GM12878 (cell line): ENCODE data around the gene TPK1. TPM values are rescaled to one million over a fixed set of nuclear protein-coding genes. Genes with fewer than 3 reads are reported as not detected.

ENCODE experiments used
- ATAC-seq: fragments of 200-7000 bp; cut with Tn5 transposase; 3 replicates; pipeline ENCODE4 v1.9.1; 2020; ENCODE audit warnings: mild to moderate bottlenecking, moderate library complexity
- BruUV-seq: library from RNA; stranded (reverse); fragments of 400-500 nt; replicated peaks from 2 replicates; lab custom pipeline; 2021; lab: Mats Ljungman, UMichigan
- CTCF ChIA-PET: fragments of 300-600 bp; sonication (Branson Sonifier 250); formaldehyde crosslinking; extraction: SDS; loops from one replicate; lab custom pipeline; 2021; ENCODE audit warnings: inconsistent platforms; lab: Yijun Ruan, JAX
- POLR2A ChIA-PET: fragments of 350-600 bp; formaldehyde crosslinking; extraction: SDS; loops from one replicate; lab custom pipeline; 2021; ENCODE audit warnings: inconsistent platforms; lab: Charles Lee
- RAD21 ChIA-PET: fragments of 300-600 bp; sonication (Branson Sonifier 250); formaldehyde crosslinking; loops from one replicate; lab custom pipeline; 2023; ENCODE audit warnings: antibody characterized with exemption; ENCODE audit not compliant: unreplicated experiment; lab: Charles Lee
- SMC1A ChIA-PET: fragments of 300-600 bp; sonication (Branson Sonifier 250); formaldehyde crosslinking; loops from one replicate; lab custom pipeline; 2023; ENCODE audit not compliant: unreplicated experiment, uncharacterized antibody; lab: Charles Lee
- DNase-seq: peaks from one replicate; pipeline ENCODE4 v3.0.0-alpha.2; 2011; ENCODE audit warnings: low read depth, low spot score
- FAIRE-seq: peaks from 3 replicates; lab custom pipeline; 2011; peaks lifted over from hg19 to GRCh38; lab: Jason Lieb, UNC
- H2AFZ ChIP-seq: 2 replicates; pipeline ENCODE4 v1.6.0; 2011; ENCODE audit warnings: low read depth, low read length, control low read depth; ENCODE audit not compliant: control insufficient read depth
- H3K27ac ChIP-seq: 2 replicates; pipeline ENCODE4 v1.5.1; 2011; ENCODE audit warnings: control low read depth; ENCODE audit not compliant: control insufficient read depth, insufficient read depth
- H3K27me3 ChIP-seq, 2 experiments: replicated peaks in 1 of 2; 2 replicates each; pipeline versions ENCODE4 v1.6.0 to v1.6.1; 2011; ENCODE audit warnings: low read length in 1 of 2; ENCODE audit not compliant: control insufficient read depth in 2 of 2, insufficient read depth in 2 of 2
- H3K36me3 ChIP-seq, 2 experiments: 2 replicates each; pipeline ENCODE4 v1.5.1; 2011; ENCODE audit warnings: low read length in 1 of 2; ENCODE audit not compliant: control insufficient read depth in 2 of 2, insufficient read depth in 2 of 2
- H3K4me1 ChIP-seq: 2 replicates; pipeline ENCODE4 v1.6.1; 2011; ENCODE audit warnings: mild to moderate bottlenecking, low read length, moderate library complexity, mixed read lengths; ENCODE audit not compliant: control insufficient read depth, insufficient read depth
- H3K4me2 ChIP-seq: 2 replicates; pipeline ENCODE4 v1.6.0; 2011; ENCODE audit warnings: control low read depth; ENCODE audit not compliant: control insufficient read depth, insufficient read depth
- H3K4me3 ChIP-seq: fragments of 200-600 bp; sonication (generic); 2 replicates; pipeline ENCODE4 v1.5.1; 2016
- H3K79me2 ChIP-seq: 2 replicates; pipeline ENCODE4 v1.6.0; 2011; ENCODE audit warnings: low read length; ENCODE audit not compliant: control insufficient read depth, insufficient read depth
- H3K9ac ChIP-seq: 2 replicates; pipeline ENCODE4 v1.8.0; 2011; ENCODE audit warnings: low read length, control low read depth, mixed read lengths; ENCODE audit not compliant: control insufficient read depth, insufficient read depth
- H3K9me3 ChIP-seq: replicated peaks from 3 replicates; pipeline ENCODE4 v1.5.1; 2011; ENCODE audit warnings: mild to moderate bottlenecking, low read length; ENCODE audit not compliant: control insufficient read depth, insufficient read depth
- H4K20me1 ChIP-seq: 2 replicates; pipeline ENCODE4 v1.6.0; 2011; ENCODE audit not compliant: control insufficient read depth, insufficient read depth
- BHLHE40 ChIP-seq, 2 experiments: fragments of 450-650 bp in 1 of 2; IDR thresholded peaks; 2 replicates each; pipeline ENCODE4 v1.6.1; 2011 to 2017; ENCODE audit warnings: low read depth in 2 of 2, borderline replicate concordance in 1 of 2, improper control_type of control experiment in 1 of 2, low read length in 1 of 2, mild to moderate bottlenecking in 1 of 2
- EZH2 ChIP-seq: IDR thresholded peaks from 2 replicates; pipeline ENCODE4 v1.6.1; 2012; ENCODE audit warnings: low read depth, mild to moderate bottlenecking, control low read depth, inconsistent platforms, low read length, borderline replicate concordance; ENCODE audit not compliant: control insufficient read depth
- HDAC2 ChIP-seq: fragments of 200-600 bp; sonication (generic); IDR thresholded peaks from 2 replicates; pipeline ENCODE4 v1.6.1; 2017
- IKZF2 ChIP-seq, 2 experiments: fragments of 450-650 bp; IDR thresholded peaks; 2 replicates each; pipeline ENCODE4 v1.6.1; 2017; ENCODE audit warnings: mild to moderate bottlenecking in 2 of 2, moderate library complexity in 2 of 2
- SPI1 ChIP-seq: IDR thresholded peaks from 2 replicates; pipeline ENCODE4 v1.6.1; 2011; ENCODE audit warnings: low read depth, mild to moderate bottlenecking, low read length, moderate library complexity, borderline replicate concordance; ENCODE audit not compliant: insufficient read depth
- ZNF207 ChIP-seq: fragments of 450-650 bp; IDR thresholded peaks from 2 replicates; pipeline ENCODE4 v1.6.1; 2014; ENCODE audit warnings: antibody characterized with exemption, mild to moderate bottlenecking, borderline replicate concordance
- ZNF274 ChIP-seq: IDR thresholded peaks from one replicate; pipeline ENCODE4 v1.8.0; 2011; ENCODE audit not compliant: insufficient read length, insufficient read depth
- WGBS: methylation state at CpG from one replicate; pipeline ENCODE4 v1.1.6; 2016; ENCODE audit warnings: low lambda C conversion rate; ENCODE audit not compliant: insufficient replicate concordance, insufficient coverage; ENCODE audit errors: missing lambda C conversion rate; 5-methylcytosine and 5-hydroxymethylcytosine counted together
- in situ Hi-C: fragments of 300-500 bp; cut with MboI; formaldehyde crosslinking; loops from 9 replicates; pipeline ENCODE4 v1.14.3; 2018; ENCODE audit warnings: mixed read lengths
- intact Hi-C: fragments of 100-400 bp; cut with micrococcal nuclease; formaldehyde crosslinking; loops from one replicate; pipeline ENCODE4 v1.14.2; 2022; ENCODE audit not compliant: unreplicated experiment
- polyA plus RNA-seq, 11 experiments: library from polyadenylated mRNA; depleted of rRNA in 4 of 11; unstranded in 6 of 11; stranded (reverse) in 5 of 11; fragments of >200 nt; fragmentation: Nextera tagmentation in 4 of 11; fragmentation: Illumina TruSeq in 1 of 11; extraction: Ambion mirVana in 4 of 11; extraction: Trizol in 1 of 11; gene quantifications; 1 replicate in 1 of 11; 2 replicates in 10 of 11; pipeline versions ENCODE4 v1.2.1 to v1.2.3, GENCODE V29; 2011 to 2016; ENCODE audit warnings: inconsistent platforms in 2 of 11, missing spikeins in 2 of 11, low read depth in 1 of 11
- total RNA-seq, 4 experiments: library from RNA; depleted of rRNA in 3 of 4; stranded (reverse); fragments of >200 nt in 3 of 4; fragmentation: Illumina TruSeq in 1 of 4; extraction: Trizol in 1 of 4; gene quantifications; 2 replicates each; pipeline versions ENCODE4 v1.2.1 to v1.2.3, GENCODE V29; 2013 to 2021
- TF ChIP-seq, protein P1 (sequence below): fragments of 150-350 bp; IDR thresholded peaks from 2 replicates; pipeline ENCODE4 v1.6.1; 2016; ENCODE audit warnings: low read depth, low read length

TPK1 gene
- total and polyA plus RNA-seq, 10 of the 15 experiments (the other 5 are each of a cell fraction or from before 2014, with no cell fraction given), result 7.1 to 19.0 (median 9.3) TPM

GRCh38 chr7:144728551-144728950 lies 107.3 kb downstream of the TPK1 start:
- Histone ChIP-seq H3K9ac (no peak overlapping the region), H3K4me1 (no peaks in the 10 kb centered on the region), H3K27ac (no peak overlapping the region), H3K4me3 (no peak overlapping the region), H2AFZ (no peak overlapping the region), H4K20me1 (no peaks in the 10 kb centered on the region), H3K27me3 (no peaks in the 10 kb centered on the region), H3K79me2 (no peaks in the 10 kb centered on the region), H3K9me3 (no peaks in the 10 kb centered on the region), H3K4me2 (no peak overlapping the region), H3K36me3 (no peaks in the 10 kb centered on the region)
- ChIA-PET CTCF (no interaction called here), POLR2A (interaction anchor here (0.6 kb wide), 1 partner anchor 16 kb away, joined by 3 read pairs; no protein-coding TSS in a partner anchor), SMC1A (no interaction called here), RAD21 (interaction anchor here (1.4 kb wide), 1 partner anchor 10 kb away, joined by 5 read pairs; no protein-coding TSS in a partner anchor)
- DNase-seq (no peak), ATAC-seq (no peak), FAIRE-seq (no peak)
- TF ChIP-seq, protein P1, sequence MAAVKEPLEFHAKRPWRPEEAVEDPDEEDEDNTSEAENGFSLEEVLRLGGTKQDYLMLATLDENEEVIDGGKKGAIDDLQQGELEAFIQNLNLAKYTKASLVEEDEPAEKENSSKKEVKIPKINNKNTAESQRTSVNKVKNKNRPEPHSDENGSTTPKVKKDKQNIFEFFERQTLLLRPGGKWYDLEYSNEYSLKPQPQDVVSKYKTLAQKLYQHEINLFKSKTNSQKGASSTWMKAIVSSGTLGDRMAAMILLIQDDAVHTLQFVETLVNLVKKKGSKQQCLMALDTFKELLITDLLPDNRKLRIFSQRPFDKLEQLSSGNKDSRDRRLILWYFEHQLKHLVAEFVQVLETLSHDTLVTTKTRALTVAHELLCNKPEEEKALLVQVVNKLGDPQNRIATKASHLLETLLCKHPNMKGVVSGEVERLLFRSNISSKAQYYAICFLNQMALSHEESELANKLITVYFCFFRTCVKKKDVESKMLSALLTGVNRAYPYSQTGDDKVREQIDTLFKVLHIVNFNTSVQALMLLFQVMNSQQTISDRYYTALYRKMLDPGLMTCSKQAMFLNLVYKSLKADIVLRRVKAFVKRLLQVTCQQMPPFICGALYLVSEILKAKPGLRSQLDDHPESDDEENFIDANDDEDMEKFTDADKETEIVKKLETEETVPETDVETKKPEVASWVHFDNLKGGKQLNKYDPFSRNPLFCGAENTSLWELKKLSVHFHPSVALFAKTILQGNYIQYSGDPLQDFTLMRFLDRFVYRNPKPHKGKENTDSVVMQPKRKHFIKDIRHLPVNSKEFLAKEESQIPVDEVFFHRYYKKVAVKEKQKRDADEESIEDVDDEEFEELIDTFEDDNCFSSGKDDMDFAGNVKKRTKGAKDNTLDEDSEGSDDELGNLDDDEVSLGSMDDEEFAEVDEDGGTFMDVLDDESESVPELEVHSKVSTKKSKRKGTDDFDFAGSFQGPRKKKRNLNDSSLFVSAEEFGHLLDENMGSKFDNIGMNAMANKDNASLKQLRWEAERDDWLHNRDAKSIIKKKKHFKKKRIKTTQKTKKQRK, result no peak
- TF ChIP-seq BHLHE40 (IDR thresholded peaks at IDR 0.05; ENCODE audit: borderline replicate concordance in 1 of 2, low read depth in 2 of 2, low read length in 1 of 2), result no peak
- TF ChIP-seq EZH2, result no peak
- no peak for TF ChIP-seq ZNF207
- no peak for TF ChIP-seq ZNF274
- TF ChIP-seq HDAC2, result no peak
- no peak for TF ChIP-seq IKZF2 (IDR thresholded peaks at IDR 0.05)
- TF ChIP-seq SPI1, result no peak
- 73% methylated on average over 4 of the region's 4 CpGs for WGBS
- intact Hi-C loops (no loop called here), in situ Hi-C loops (loop anchor here (25.0 kb wide), 1 partner anchor 1359 kb away; no protein-coding TSS in a partner anchor)
- no TSS peak for BruUV-seq
